Left colon (tissue), 2 donors: Measurements from ENCODE around the gene NOTUM. TPM values are rescaled to one million over a fixed set of nuclear protein-coding genes. Genes with fewer than 3 reads are reported as not detected.
A peak's percentile ranks its signal among the peaks of the same experiment; 100 is the strongest.
"Not testable (repeated sequence)": the region's sequence is repeated elsewhere in the genome, so short reads cannot be mapped to it uniquely, and the experiment has no call there.

Experiments
- ATAC-seq: fragments of 200-7000 bp; cut with Tn5 transposase; one replicate; pipeline ENCODE4 v1.9.1; 2020; ENCODE audit warnings: mild to moderate bottlenecking, moderate library complexity
- DNase-seq, 2 donors: peaks; one replicate each; pipeline ENCODE4 v3.0.0-alpha.2; 2020
- intact Hi-C, 2 donors: fragments of 100-400 bp; cut with DNase I in 1 of 2; cut with micrococcal nuclease in 1 of 2; formaldehyde crosslinking; loops; one replicate each; pipeline versions ENCODE4 v1.11.2 to v1.14.0; 2022; cut with DNase I, micrococcal nuclease
- total RNA-seq, 2 donors: library from RNA; stranded (reverse); fragmentation: NEBNext Ultra II Directional; extraction: Animal tissue kit (Norgen Biotek cat#: 25700); gene quantifications; one replicate each; pipeline ENCODE4 v1.2.1, GENCODE V29; 2021
- donor health status: DM: no; HTN: no; CAD: no.
- donor health status: DM: yes; HTN: yes; CAD: no.

NOTUM gene
- total RNA-seq, 2 donors from 2014 or later: not detected

- DNase-seq, intact Hi-C loops, ATAC-seq: not testable (repeated sequence)
Observed at GRCh38 chr17:81981511-81981910, 20.5 kb upstream of the NOTUM start.

- DNase-seq (no peak), ATAC-seq (no peak)
- intact Hi-C loops: no loop called here
Observed at GRCh38 chr17:81980707-81981343, 19.8 kb upstream of the NOTUM start.

GRCh38 chr17:81980122-81980521, 19.1 kb upstream of the NOTUM start:
- intact Hi-C loops: no loop called here
- DNase-seq (no peak), ATAC-seq (no peak)

GRCh38 chr17:81978524-81979298, 17.7 kb upstream of the NOTUM start:
- intact Hi-C loops: no loop called here
- no peak for DNase-seq
- ATAC-seq: no peak

GRCh38 chr17:81977211-81977808, 16.3 kb upstream of the NOTUM start, which contains the start of gene ASPSCR1:
TSS of gene ASPSCR1 (plus strand) at chr17:81977629. CDS start at chr17:81977647, 18 bp downstream.
- peak; percentile 96 for ATAC-seq
- intact Hi-C loops: no loop called here
- peak; percentile 89 to 96 for DNase-seq

- peak; percentile 24 for ATAC-seq
- peak; percentile 53 to 66 for DNase-seq
- intact Hi-C loops: no loop called here
Observed at GRCh38 chr17:81976332-81977210, 15.6 kb upstream of the NOTUM start.

- ATAC-seq (no peak), DNase-seq (no peak)
- intact Hi-C loops: no loop called here
Observed at GRCh38 chr17:81973432-81973831, 12.4 kb upstream of the NOTUM start.

- intact Hi-C loops: loop anchor here in 1 of 2 donors (5.0 kb wide), 1 partner anchor 48 kb away; no protein-coding TSS in a partner anchor
- ATAC-seq: no peak
- DNase-seq: no peak
Observed at GRCh38 chr17:81968850-81969812, 8.1 kb upstream of the NOTUM start.

- ATAC-seq: no peak
- intact Hi-C loops: loop anchor here in 1 of 2 donors (5.0 kb wide), 1 partner anchor 49 kb away; no protein-coding TSS in a partner anchor
- no peak for DNase-seq
Observed at GRCh38 chr17:81968396-81968745, 7.4 kb upstream of the NOTUM start.

- intact Hi-C loops: loop anchor here in 1 of 2 donors (5.0 kb wide), 1 partner anchor 50 kb away; no protein-coding TSS in a partner anchor
- DNase-seq (peak; percentile 80), ATAC-seq (peak; percentile 74)
Observed at GRCh38 chr17:81967533-81968395, 6.8 kb upstream of the NOTUM start.

- DNase-seq (no peak), ATAC-seq (peak; percentile 9)
- intact Hi-C loops: loop anchor here in 1 of 2 donors (5.0 kb wide), 1 partner anchor 50 kb away; no protein-coding TSS in a partner anchor
Observed at GRCh38 chr17:81967244-81967532, 6.2 kb upstream of the NOTUM start.

- DNase-seq (peak; percentile 66 to 80), ATAC-seq (peak; percentile 80)
- intact Hi-C loops: loop anchor here in 1 of 2 donors (5.0 kb wide), 1 partner anchor 51 kb away; no protein-coding TSS in a partner anchor
Observed at GRCh38 chr17:81966343-81967243, 5.6 kb upstream of the NOTUM start.

GRCh38 chr17:81964081-81964849, 3.3 kb upstream of the NOTUM start:
- intact Hi-C loops: no loop called here
- DNase-seq: no peak
- ATAC-seq: no peak

GRCh38 chr17:81962499-81963441, 1.8 kb upstream of the NOTUM start:
- ATAC-seq (no peak), DNase-seq (no peak)
- intact Hi-C loops: no loop called here
